Activated CD8-positive, alpha-beta memory T cell treated with anti-CD3 and anti-CD28 coated beads for 1 hour (primary cell): ENCODE results near the gene BSDC1.

Experiments used
- DNase-seq, 2 donors: peaks; one replicate each; pipeline ENCODE4 v3.0.0-alpha.2; 2020; ENCODE audit warnings: low read depth in 1 of 2; ENCODE audit errors: extremely low read depth in 1 of 2

BSDC1 gene

GRCh38 chr1:32338637-32339145, 55.5 kb downstream of the BSDC1 start:
- no peak for DNase-seq

GRCh38 chr1:32337855-32338636, 56.2 kb downstream of the BSDC1 start:
- no peak for DNase-seq

GRCh38 chr1:32336963-32337675, 57.1 kb downstream of the BSDC1 start:
- no peak for DNase-seq

GRCh38 chr1:32336591-32336932, 57.7 kb downstream of the BSDC1 start:
- DNase-seq: no peak

- DNase-seq: peak; percentile 71 to 79
Observed at GRCh38 chr1:32335790-32336590, 58.3 kb downstream of the BSDC1 start, which contains the start of gene MARCKSL1. Gene MARCKSL1, minus strand, starts transcription at chr1:32336233. Its CDS starts 200 bp downstream, at chr1:32336033.

- no peak for DNase-seq
Observed at GRCh38 chr1:32335535-32335789, 58.8 kb downstream of the BSDC1 start.

- peak; percentile 20 to 60 for DNase-seq
Observed at GRCh38 chr1:32334864-32335534, 59.2 kb downstream of the BSDC1 start.

- no peak for DNase-seq
Observed at GRCh38 chr1:32334274-32334861, 59.9 kb downstream of the BSDC1 start.

- DNase-seq: no peak
Observed at GRCh38 chr1:32333251-32333963, 60.8 kb downstream of the BSDC1 start.

GRCh38 chr1:32332290-32333079, 61.8 kb downstream of the BSDC1 start:
- DNase-seq: no peak

GRCh38 chr1:32331549-32331948, 62.7 kb downstream of the BSDC1 start:
- no peak for DNase-seq

GRCh38 chr1:32330558-32331151, 63.6 kb downstream of the BSDC1 start:
- DNase-seq: no peak

- no peak for DNase-seq
Observed at GRCh38 chr1:32329931-32330466, 64.2 kb downstream of the BSDC1 start.

- DNase-seq: no peak
Observed at GRCh38 chr1:32327204-32327603, 67.0 kb downstream of the BSDC1 start.

- DNase-seq: no peak
Observed at GRCh38 chr1:32321712-32322291, 72.4 kb downstream of the BSDC1 start.

GRCh38 chr1:32318127-32318869, 75.9 kb downstream of the BSDC1 start:
- no peak for DNase-seq

- no peak for DNase-seq
Observed at GRCh38 chr1:32316903-32317277, 77.4 kb downstream of the BSDC1 start.
